ENCODE measurements around the gene ZNF524.

The ZNF524 gene, protein sequence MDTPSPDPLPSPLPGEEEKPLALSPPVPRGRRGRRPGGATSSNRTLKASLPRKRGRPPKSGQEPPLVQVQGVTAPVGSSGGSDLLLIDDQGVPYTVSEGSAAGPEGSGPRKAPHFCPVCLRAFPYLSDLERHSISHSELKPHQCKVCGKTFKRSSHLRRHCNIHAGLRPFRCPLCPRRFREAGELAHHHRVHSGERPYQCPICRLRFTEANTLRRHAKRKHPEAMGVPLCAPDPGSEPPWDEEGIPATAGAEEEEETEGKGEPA

DNA sequence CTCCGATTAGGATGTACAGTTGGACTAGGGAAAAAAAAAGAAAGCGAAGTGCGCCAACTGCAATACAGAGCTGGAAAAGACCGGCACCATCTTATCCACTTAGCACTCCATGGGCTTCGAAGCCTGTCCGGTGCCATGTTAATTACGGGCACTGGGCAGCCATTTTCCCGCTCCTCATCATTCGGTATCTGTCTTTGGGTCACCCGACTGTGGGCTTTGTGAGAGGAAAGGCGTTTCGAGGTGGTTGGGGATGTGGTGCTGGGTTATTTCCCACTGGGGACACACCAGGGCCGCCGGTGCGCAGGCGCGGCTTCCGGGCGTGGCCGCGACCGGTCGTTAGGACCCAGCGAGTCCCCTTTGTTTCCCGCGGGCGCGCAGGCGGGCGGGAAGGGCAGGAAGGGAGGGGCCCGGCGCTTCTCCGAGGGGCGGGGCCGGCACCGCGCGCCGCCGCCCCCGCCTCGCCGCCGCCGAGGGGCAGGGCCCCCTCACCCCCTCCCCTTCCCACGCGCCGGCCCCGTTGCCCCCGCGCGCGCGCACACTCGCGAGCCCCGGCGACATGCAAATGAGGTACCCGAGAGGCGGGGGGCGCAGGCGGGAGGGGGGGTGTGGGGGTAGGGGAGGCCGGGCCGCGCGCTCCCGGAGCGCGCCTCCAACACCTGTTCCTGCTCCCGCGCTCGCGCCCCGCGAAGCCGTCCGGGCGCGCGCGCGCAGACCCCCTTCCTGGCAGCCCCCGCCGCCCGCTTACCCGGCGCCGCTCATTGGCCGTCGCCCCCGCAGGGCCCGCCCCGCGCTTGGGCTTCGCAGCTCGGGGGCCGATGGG, at the start of gene ZNF524:
ZNF524 (plus strand) TSS at position 447 of the 820 bp plus-strand sequence. CDS start 1,825 bp downstream, outside the sequence.
- no peaks in the 10 kb centered on the region for H3K27me3 ChIP-seq (ENCODE audit: control insufficient read depth, insufficient read depth, low read length)
- peak within 1 kb of the TSS; percentile 68; the same call in 1 of the 2 replicates for H3K4me3 ChIP-seq (ENCODE audit: low read length)
- no CpG with 5 or more reads among the region's 97 CpGs for WGBS (ENCODE audit: insufficient coverage, insufficient read length)
- no peaks in the 10 kb centered on the region for H3K9me3 ChIP-seq (ENCODE audit: control insufficient read depth, insufficient read depth, low read length)
- no peaks in the 10 kb centered on the region for H3K36me3 ChIP-seq (ENCODE audit: control insufficient read depth, insufficient read depth, low read length)
- DNase-seq (ENCODE audit: low read depth, low spot score), result no peak
- H3K4me1 ChIP-seq (ENCODE audit: control insufficient read depth, insufficient read depth, low read length), result peaks cover 1% of the 10 kb centered on the region
- H3K27ac ChIP-seq (ENCODE audit: low read length), result no peak within 1 kb of the TSS

DNA sequence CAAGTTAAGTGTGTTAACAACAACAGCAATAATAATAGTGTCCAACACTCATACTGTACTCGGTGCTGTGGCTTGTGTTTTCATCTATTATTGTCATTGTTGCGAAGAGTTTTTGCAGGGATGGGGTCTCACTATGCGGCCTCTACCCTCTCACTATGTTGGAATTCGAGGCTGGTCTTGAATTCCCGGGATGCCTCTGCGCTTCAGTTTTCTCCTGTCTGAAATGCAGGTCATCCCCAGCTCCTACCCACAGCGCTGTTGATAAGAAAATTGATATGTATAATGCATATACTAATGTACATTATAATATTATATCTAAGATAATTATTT, 49.8 kb upstream of the ZNF524 start:
- H3K9me3 ChIP-seq (ENCODE audit: control insufficient read depth, insufficient read depth, low read length), result no peaks in the 10 kb centered on the region
- peak overlapping the region; percentile 22; the same call in 1 of the 2 replicates for H3K4me3 ChIP-seq (ENCODE audit: low read length)
- WGBS (ENCODE audit: insufficient coverage, insufficient read length), result no CpG with 5 or more reads among the region's 7 CpGs
- no peaks in the 10 kb centered on the region for H3K27me3 ChIP-seq (ENCODE audit: control insufficient read depth, insufficient read depth, low read length)
- H3K36me3 ChIP-seq (ENCODE audit: control insufficient read depth, insufficient read depth, low read length), result no peaks in the 10 kb centered on the region
- DNase-seq (ENCODE audit: low read depth, low spot score), result no peak
- no peak overlapping the region for H3K27ac ChIP-seq (ENCODE audit: low read length)
- 0 out of 2 replicates have a peak, but pooled peaks cover 2% of the 10 kb centered on the region for H3K4me1 ChIP-seq (ENCODE audit: control insufficient read depth, insufficient read depth, low read length)

DNA sequence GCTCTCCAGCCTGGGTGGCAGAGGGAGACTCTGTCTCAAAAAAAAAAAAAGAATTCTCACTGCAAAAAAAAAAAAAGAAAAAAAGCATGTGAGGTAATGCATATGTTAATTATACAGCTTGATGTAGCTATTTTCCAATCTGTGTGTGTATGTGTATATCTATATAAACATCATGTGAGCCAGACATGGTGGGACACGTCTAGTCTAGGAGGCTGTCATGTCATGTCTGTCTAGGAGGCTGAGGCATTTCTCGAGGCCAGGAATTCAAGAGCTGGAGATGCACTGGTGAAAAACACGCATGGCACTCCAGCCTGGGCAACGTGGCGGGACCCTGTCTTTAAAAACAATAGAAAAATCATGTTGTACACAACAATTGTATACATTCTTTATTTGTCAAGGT, 47.9 kb upstream of the ZNF524 start:
- Histone ChIP-seq H3K36me3 (ENCODE audit: control insufficient read depth, insufficient read depth, low read length) (no peaks in the 10 kb centered on the region), H3K27me3 (ENCODE audit: control insufficient read depth, insufficient read depth, low read length) (no peaks in the 10 kb centered on the region), H3K9me3 (ENCODE audit: control insufficient read depth, insufficient read depth, low read length) (no peaks in the 10 kb centered on the region), H3K27ac (ENCODE audit: low read length) (no peak overlapping the region), H3K4me1 (ENCODE audit: control insufficient read depth, insufficient read depth, low read length) (0 out of 2 replicates have a peak, but pooled peaks cover under 1% of the 10 kb centered on the region), H3K4me3 (ENCODE audit: low read length) (no peak overlapping the region)
- WGBS (ENCODE audit: insufficient coverage, insufficient read length), result no CpG with 5 or more reads among the region's 5 CpGs
- DNase-seq (ENCODE audit: low read depth, low spot score), result no peak

DNA sequence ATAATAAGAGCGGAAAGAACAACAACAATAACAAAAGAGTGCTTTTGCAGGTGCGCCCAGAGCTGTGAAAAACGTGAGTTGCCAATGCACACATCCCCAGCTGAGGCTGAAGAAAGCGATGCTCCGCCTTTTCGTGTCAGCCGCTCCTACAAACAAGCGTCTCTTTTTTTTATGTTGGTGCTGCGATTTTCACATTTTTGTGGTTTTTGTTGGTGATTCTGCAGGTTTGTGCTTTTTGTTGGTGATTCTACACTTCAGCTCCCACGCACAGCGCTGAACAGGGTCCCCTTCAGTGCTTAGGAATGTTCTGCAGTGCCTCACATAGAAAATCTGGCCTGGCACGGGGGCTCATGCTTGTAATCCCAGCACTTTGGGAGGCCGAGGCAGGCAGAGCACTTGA, 47.5 kb upstream of the ZNF524 start:
- no peak overlapping the region for H3K27ac ChIP-seq (ENCODE audit: low read length)
- DNase-seq (ENCODE audit: low read depth, low spot score), result no peak
- no peaks in the 10 kb centered on the region for H3K4me1 ChIP-seq (ENCODE audit: control insufficient read depth, insufficient read depth, low read length)
- H3K4me3 ChIP-seq (ENCODE audit: low read length), result no peak overlapping the region
- WGBS (ENCODE audit: insufficient coverage, insufficient read length), result no CpG with 5 or more reads among the region's 13 CpGs
- no peaks in the 10 kb centered on the region for H3K9me3 ChIP-seq (ENCODE audit: control insufficient read depth, insufficient read depth, low read length)
- no peaks in the 10 kb centered on the region for H3K27me3 ChIP-seq (ENCODE audit: control insufficient read depth, insufficient read depth, low read length)
- H3K36me3 ChIP-seq (ENCODE audit: control insufficient read depth, insufficient read depth, low read length), result no peaks in the 10 kb centered on the region

DNA sequence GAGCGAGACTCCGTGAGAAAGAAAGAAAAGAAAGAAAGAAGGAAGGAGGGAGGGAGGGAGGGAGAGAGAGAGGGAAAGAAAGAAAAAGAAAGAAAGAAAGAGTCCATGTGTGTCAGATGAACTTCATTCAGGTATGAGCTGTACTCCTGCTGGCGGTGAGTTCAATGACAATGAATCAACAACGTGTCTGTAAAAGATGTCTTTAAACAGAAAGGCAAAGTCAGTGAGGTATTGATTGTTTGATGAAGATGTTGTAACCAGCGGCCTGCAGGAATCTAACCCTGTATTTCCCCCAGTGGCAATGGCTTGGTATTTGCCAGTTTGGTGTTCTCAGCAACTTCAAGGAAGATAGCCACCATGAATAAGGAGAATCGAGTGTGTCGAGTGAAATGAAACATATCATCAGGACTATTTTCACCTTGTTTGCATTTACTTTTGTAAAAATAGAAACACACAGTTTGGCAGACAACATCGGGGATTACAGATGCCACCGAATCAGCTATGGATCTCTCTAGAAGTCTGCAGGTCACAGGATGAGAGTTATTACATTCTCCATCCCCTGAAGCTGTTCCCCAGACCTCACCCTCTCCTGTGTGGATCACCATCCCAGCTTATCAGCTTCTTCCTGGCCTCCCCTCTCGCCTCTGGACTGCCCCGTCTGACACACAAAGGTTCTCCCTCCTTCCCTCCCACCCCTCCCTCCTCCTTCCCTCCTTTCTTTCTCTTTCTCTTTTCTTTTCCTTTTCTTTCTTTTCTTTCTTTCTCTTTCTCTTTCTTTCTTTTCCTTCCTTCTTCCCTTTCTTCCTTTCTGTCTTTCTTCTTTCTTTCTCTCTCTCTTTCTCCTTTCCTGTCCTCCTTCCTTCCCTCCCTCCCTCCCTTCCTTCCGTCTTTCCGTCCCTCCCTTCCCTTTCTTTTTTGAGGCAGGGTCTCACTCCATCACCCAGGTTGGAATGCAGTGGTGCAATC, 46.6 kb upstream of the ZNF524 start:
- Histone ChIP-seq H3K9me3 (ENCODE audit: control insufficient read depth, insufficient read depth, low read length) (no peaks in the 10 kb centered on the region), H3K4me3 (ENCODE audit: low read length) (no peak overlapping the region), H3K27me3 (ENCODE audit: control insufficient read depth, insufficient read depth, low read length) (no peaks in the 10 kb centered on the region), H3K36me3 (ENCODE audit: control insufficient read depth, insufficient read depth, low read length) (no peaks in the 10 kb centered on the region), H3K27ac (ENCODE audit: low read length) (no peak overlapping the region), H3K4me1 (ENCODE audit: control insufficient read depth, insufficient read depth, low read length) (no peaks in the 10 kb centered on the region)
- WGBS (ENCODE audit: insufficient coverage, insufficient read length), result no CpG with 5 or more reads among the region's 13 CpGs
- DNase-seq (ENCODE audit: low read depth, low spot score), result no peak

DNA sequence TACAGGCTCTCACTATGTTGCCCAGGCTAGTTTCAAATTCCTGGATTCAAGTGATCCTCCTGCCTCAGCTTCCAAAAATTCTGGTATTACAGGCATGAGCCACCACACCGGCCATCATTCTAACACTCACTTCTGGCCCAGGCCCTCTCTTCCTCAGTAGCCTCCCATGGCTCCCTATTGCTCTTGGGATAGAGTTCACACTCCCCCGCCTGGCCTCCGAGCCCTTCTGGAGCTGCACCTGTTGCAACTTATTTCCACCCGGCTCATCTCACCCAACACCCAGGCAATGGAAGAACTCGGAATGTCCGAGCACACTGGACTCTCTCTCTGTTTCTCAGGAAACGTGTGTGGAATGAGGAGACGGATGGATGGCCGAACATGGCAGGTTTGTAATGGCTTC, 45.8 kb upstream of the ZNF524 start:
- Histone ChIP-seq H3K4me3 (ENCODE audit: low read length) (no peak overlapping the region), H3K36me3 (ENCODE audit: control insufficient read depth, insufficient read depth, low read length) (no peaks in the 10 kb centered on the region), H3K4me1 (ENCODE audit: control insufficient read depth, insufficient read depth, low read length) (no peaks in the 10 kb centered on the region), H3K27ac (ENCODE audit: low read length) (no peak overlapping the region), H3K27me3 (ENCODE audit: control insufficient read depth, insufficient read depth, low read length) (no peaks in the 10 kb centered on the region), H3K9me3 (ENCODE audit: control insufficient read depth, insufficient read depth, low read length) (no peaks in the 10 kb centered on the region)
- DNase-seq (ENCODE audit: low read depth, low spot score), result no peak
- no CpG with 5 or more reads among the region's 9 CpGs for WGBS (ENCODE audit: insufficient coverage, insufficient read length)

DNA sequence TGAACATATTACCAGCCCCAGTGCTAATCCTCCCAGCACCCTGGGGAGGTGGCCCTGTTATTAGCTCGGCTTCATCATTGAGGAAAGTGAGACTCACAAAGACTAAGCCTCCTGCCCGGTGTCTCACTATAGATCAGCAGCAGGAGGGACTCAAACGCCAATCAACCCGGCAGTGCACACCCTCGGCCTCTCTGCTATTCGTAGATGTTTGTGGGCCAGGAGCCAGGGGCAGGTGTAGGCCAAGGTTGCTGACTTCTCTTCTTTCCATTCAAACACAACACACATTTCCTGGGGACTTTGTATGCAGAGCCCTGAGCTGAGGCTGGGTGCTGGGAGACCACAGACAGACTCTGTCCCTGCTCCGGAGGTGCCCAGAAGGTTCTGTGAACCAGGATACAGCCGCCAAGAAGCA, 45.3 kb upstream of the ZNF524 start:
- no peak for DNase-seq (ENCODE audit: low read depth, low spot score)

DNA sequence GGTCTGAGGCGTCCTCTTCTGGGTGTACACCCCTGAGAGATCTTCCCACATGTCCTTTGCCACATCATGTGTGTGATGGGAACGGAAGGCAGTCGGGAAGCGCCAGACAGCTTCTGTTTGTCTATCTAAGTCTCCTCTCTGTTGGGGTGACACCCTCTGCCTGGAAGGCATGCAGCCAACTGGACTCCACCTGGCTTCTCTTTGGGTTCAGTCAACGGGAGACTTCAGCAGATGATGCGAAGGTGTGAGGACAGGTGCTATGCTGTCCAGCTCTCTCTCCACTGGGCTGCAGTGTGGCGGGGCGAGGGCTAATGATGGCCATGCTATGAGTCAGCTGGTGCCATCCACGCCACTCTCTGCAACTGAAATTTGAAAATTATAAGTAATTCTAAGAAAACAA, 40.4 kb upstream of the ZNF524 start:
- H3K4me1 ChIP-seq (ENCODE audit: control insufficient read depth, insufficient read depth, low read length), result no peaks in the 10 kb centered on the region
- WGBS (ENCODE audit: insufficient coverage, insufficient read length), result no CpG with 5 or more reads among the region's 9 CpGs
- H3K27ac ChIP-seq (ENCODE audit: low read length), result no peak overlapping the region
- no peaks in the 10 kb centered on the region for H3K9me3 ChIP-seq (ENCODE audit: control insufficient read depth, insufficient read depth, low read length)
- no peak overlapping the region for H3K4me3 ChIP-seq (ENCODE audit: low read length)
- no peaks in the 10 kb centered on the region for H3K27me3 ChIP-seq (ENCODE audit: control insufficient read depth, insufficient read depth, low read length)
- DNase-seq (ENCODE audit: low read depth, low spot score), result no peak
- no peaks in the 10 kb centered on the region for H3K36me3 ChIP-seq (ENCODE audit: control insufficient read depth, insufficient read depth, low read length)

More for the DNA sequence above, 45.3 kb upstream of the ZNF524 start:
- no peaks in the 10 kb centered on the region for H3K27me3 ChIP-seq (ENCODE audit: control insufficient read depth, insufficient read depth, low read length)
- H3K4me1 ChIP-seq (ENCODE audit: control insufficient read depth, insufficient read depth, low read length), result no peaks in the 10 kb centered on the region
- WGBS (ENCODE audit: insufficient coverage, insufficient read length), result no CpG with 5 or more reads among the region's 8 CpGs
- no peak overlapping the region for H3K27ac ChIP-seq (ENCODE audit: low read length)
- no peak overlapping the region for H3K4me3 ChIP-seq (ENCODE audit: low read length)
- no peaks in the 10 kb centered on the region for H3K36me3 ChIP-seq (ENCODE audit: control insufficient read depth, insufficient read depth, low read length)
- no peaks in the 10 kb centered on the region for H3K9me3 ChIP-seq (ENCODE audit: control insufficient read depth, insufficient read depth, low read length)

DNA sequence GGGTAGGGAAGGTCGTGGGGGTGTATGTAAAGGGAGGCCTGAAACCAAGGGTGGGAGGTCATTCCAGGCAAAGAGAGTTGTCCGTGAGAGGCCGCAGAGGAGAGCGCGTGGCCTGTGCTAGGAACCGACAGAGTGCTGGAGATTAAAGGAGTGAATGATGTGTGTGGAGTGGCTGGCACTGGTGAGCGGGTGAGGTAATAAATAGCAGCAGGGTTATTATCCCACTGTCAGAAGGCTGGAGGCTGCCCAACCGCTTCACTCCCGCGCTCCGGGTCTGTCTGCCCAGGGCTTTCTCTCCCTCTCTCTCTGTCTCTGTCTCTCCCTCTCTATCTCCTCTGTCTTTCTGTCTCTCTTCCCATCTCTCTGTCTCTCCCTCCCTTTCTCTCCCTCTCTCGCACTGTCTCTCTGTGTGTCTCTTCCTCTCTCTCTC, 36.8 kb upstream of the ZNF524 start:
- no peaks in the 10 kb centered on the region for H3K27me3 ChIP-seq (ENCODE audit: control insufficient read depth, insufficient read depth, low read length)
- no peak overlapping the region for H3K4me3 ChIP-seq (ENCODE audit: low read length)
- no peaks in the 10 kb centered on the region for H3K4me1 ChIP-seq (ENCODE audit: control insufficient read depth, insufficient read depth, low read length)
- no peaks in the 10 kb centered on the region for H3K36me3 ChIP-seq (ENCODE audit: control insufficient read depth, insufficient read depth, low read length)
- no peak for DNase-seq (ENCODE audit: low read depth, low spot score)
- no CpG with 5 or more reads among the region's 12 CpGs for WGBS (ENCODE audit: insufficient coverage, insufficient read length)
- no peak overlapping the region for H3K27ac ChIP-seq (ENCODE audit: low read length)
- no peaks in the 10 kb centered on the region for H3K9me3 ChIP-seq (ENCODE audit: control insufficient read depth, insufficient read depth, low read length)

DNA sequence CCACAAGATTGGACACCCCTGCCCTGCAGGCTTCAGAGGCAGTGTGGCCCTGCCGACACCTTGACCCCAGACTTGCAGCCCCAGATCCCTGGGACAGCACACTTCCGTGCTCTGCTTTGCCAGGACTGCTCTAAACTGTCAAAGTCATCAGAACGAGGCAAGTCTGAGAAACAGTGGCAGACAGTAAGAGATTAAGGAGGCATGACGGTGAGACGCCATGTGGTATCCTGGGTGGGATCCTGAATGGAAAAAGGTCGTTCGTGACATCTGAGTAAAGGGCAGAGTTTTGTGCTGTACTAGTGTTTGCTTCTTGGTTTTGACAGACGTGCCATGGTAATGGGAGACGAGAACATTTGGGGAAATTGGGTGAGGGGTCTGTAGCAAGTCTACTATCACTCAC, 33.3 kb upstream of the ZNF524 start:
- WGBS (ENCODE audit: insufficient coverage, insufficient read length), result no CpG with 5 or more reads among the region's 9 CpGs
- H3K4me3 ChIP-seq (ENCODE audit: low read length), result no peak overlapping the region

More for the DNA sequence above, 33.3 kb upstream of the ZNF524 start:
- no peaks in the 10 kb centered on the region for H3K9me3 ChIP-seq (ENCODE audit: control insufficient read depth, insufficient read depth, low read length)
- H3K27me3 ChIP-seq (ENCODE audit: control insufficient read depth, insufficient read depth, low read length), result no peaks in the 10 kb centered on the region
- H3K27ac ChIP-seq (ENCODE audit: low read length), result no peak overlapping the region
- no peak for DNase-seq (ENCODE audit: low read depth, low spot score)
- H3K4me1 ChIP-seq (ENCODE audit: control insufficient read depth, insufficient read depth, low read length), result no peaks in the 10 kb centered on the region
- no peaks in the 10 kb centered on the region for H3K36me3 ChIP-seq (ENCODE audit: control insufficient read depth, insufficient read depth, low read length)
